H1 (cell line): ENCODE measurements around the gene RIPK4. TPM values are rescaled to one million over a fixed set of nuclear protein-coding genes. Genes with fewer than 3 reads are reported as not detected.

ENCODE experiments used
- CTCF ChIA-PET: fragments of 300-600 bp; sonication (Branson Sonifier 250); formaldehyde crosslinking; loops from one replicate; lab custom pipeline; 2021; ENCODE audit not compliant: partially characterized antibody; lab: Charles Lee
- POLR2A ChIA-PET: fragments of 300-600 bp; sonication (Branson Sonifier 250); formaldehyde crosslinking; loops from one replicate; lab custom pipeline; 2021; ENCODE audit warnings: inconsistent platforms; ENCODE audit not compliant: partially characterized antibody; lab: Charles Lee
- DNase-seq, 2 experiments: peaks; one replicate each; pipeline versions ENCODE4 v3.0.0 to v3.0.0-alpha.2; 2010 to 2022; ENCODE audit warnings: low spot score in 2 of 2, low read depth in 1 of 2, mixed read lengths in 1 of 2
- FAIRE-seq: peaks from 2 replicates; lab custom pipeline; 2011; peaks lifted over from hg19 to GRCh38; lab: Jason Lieb, UNC
- H2AFZ ChIP-seq: 2 replicates; pipeline ENCODE4 v1.8.1; 2012; ENCODE audit warnings: low read length, inconsistent platforms
- H2AK5ac ChIP-seq: 2 replicates; pipeline ENCODE4 v1.6.1; 2013; ENCODE audit warnings: low read depth, low read length
- H2BK120ac ChIP-seq: replicated peaks from 2 replicates; pipeline ENCODE3; 2013; ENCODE audit warnings: low read depth, low read length, inconsistent platforms
- H2BK12ac ChIP-seq: 2 replicates; pipeline ENCODE4 v1.6.1; 2013; ENCODE audit warnings: low read depth, low read length
- H2BK15ac ChIP-seq: 2 replicates; pipeline ENCODE4 v1.6.1; 2013; ENCODE audit warnings: low read length
- H2BK20ac ChIP-seq: 2 replicates; pipeline ENCODE4 v1.6.1; 2013; ENCODE audit warnings: low read length
- H2BK5ac ChIP-seq: 2 replicates; pipeline ENCODE4 v1.6.1; 2013; ENCODE audit warnings: low read depth, low read length
- H3K14ac ChIP-seq: 2 replicates; pipeline ENCODE4 v1.6.1; 2013; ENCODE audit warnings: inconsistent platforms; ENCODE audit not compliant: insufficient read length
- H3K18ac ChIP-seq: 2 replicates; pipeline ENCODE4 v1.6.1; 2013; ENCODE audit warnings: low read length; ENCODE audit errors: extremely low read depth
- H3K23ac ChIP-seq: 2 replicates; pipeline ENCODE4 v1.6.1; 2013; ENCODE audit warnings: inconsistent platforms; ENCODE audit not compliant: insufficient read length
- H3K23me2 ChIP-seq: 2 replicates; pipeline ENCODE4 v1.6.1; 2013; ENCODE audit warnings: low read depth, low read length
- H3K27ac ChIP-seq: 2 replicates; pipeline ENCODE4 v1.6.1; 2011; ENCODE audit warnings: low read depth, low read length, inconsistent platforms
- H3K27me3 ChIP-seq, 4 experiments: replicated peaks in 1 of 4; 1 replicate in 1 of 4; 2 replicates in 3 of 4; pipeline versions ENCODE4 v1.6.1 to v1.8.1; 2011 to 2013; ENCODE audit warnings: low read length in 3 of 4, mild to moderate bottlenecking in 3 of 4, inconsistent platforms in 2 of 4, mixed read lengths in 2 of 4, moderate library complexity in 1 of 4; ENCODE audit not compliant: control insufficient read depth in 3 of 4, insufficient read depth in 3 of 4; ENCODE audit errors: extremely low read depth in 1 of 4
- H3K36me3 ChIP-seq, 4 experiments: 2 replicates each; pipeline versions ENCODE4 v1.6.1 to v1.8.1; 2011 to 2013; ENCODE audit warnings: mild to moderate bottlenecking in 4 of 4, low read length in 3 of 4, moderate library complexity in 2 of 4, control low read depth in 1 of 4, inconsistent platforms in 1 of 4; ENCODE audit not compliant: insufficient read depth in 4 of 4, control insufficient read depth in 2 of 4
- H3K4ac ChIP-seq: replicated peaks from 2 replicates; pipeline ENCODE3; 2013; ENCODE audit warnings: low read length, low read depth, mixed read lengths, inconsistent platforms; ENCODE audit not compliant: insufficient read length
- H3K4me1 ChIP-seq, 4 experiments: replicated peaks in 1 of 4; 1 replicate in 1 of 4; 2 replicates in 3 of 4; pipeline versions ENCODE4 v1.6.1 to v1.8.1; 2011 to 2013; ENCODE audit warnings: low read length in 3 of 4, inconsistent platforms in 2 of 4, mixed read lengths in 1 of 4; ENCODE audit not compliant: insufficient read depth in 4 of 4, control insufficient read depth in 3 of 4
- H3K4me2 ChIP-seq, 2 experiments: 2 replicates each; pipeline versions ENCODE4 v1.6.1 to v1.8.1; 2011 to 2013; ENCODE audit warnings: low read depth in 2 of 2, low read length in 2 of 2, control low read depth in 1 of 2, inconsistent platforms in 1 of 2, mild to moderate bottlenecking in 1 of 2; ENCODE audit not compliant: insufficient read depth in 1 of 2
- H3K4me3 ChIP-seq, 4 experiments: fragments of 200-600, 300-600 bp in 1 of 4; sonication (generic), shearing (Covaris generic), sonication (Bioruptor Twin) in 1 of 4; 2 replicates each; pipeline versions ENCODE4 v1.5.1 to v1.8.1; 2011 to 2016; ENCODE audit warnings: low read length in 4 of 4, low read depth in 3 of 4, control low read depth in 2 of 4, inconsistent platforms in 2 of 4, mild to moderate bottlenecking in 2 of 4, mixed read lengths in 1 of 4, moderate library complexity in 1 of 4; ENCODE audit not compliant: insufficient read depth in 2 of 4; ENCODE audit errors: extremely low read depth in 1 of 4
- H3K56ac ChIP-seq: replicated peaks from 2 replicates; pipeline ENCODE3; 2013; ENCODE audit warnings: low read depth, mild to moderate bottlenecking, mixed read lengths, low read length, inconsistent platforms; ENCODE audit not compliant: insufficient read length
- H3K79me1 ChIP-seq: 2 replicates; pipeline ENCODE4 v1.6.1; 2013; ENCODE audit warnings: low read depth, low read length, control low read depth
- H3K79me2 ChIP-seq, 2 experiments: 2 replicates each; pipeline versions ENCODE4 v1.6.1 to v1.8.1; 2012 to 2013; ENCODE audit warnings: low read length in 2 of 2, mild to moderate bottlenecking in 2 of 2, inconsistent platforms in 1 of 2; ENCODE audit not compliant: insufficient read depth in 2 of 2, control insufficient read depth in 1 of 2
- H3K9ac ChIP-seq, 4 experiments: replicated peaks in 1 of 4; 1 replicate in 1 of 4; 2 replicates in 3 of 4; pipeline versions ENCODE4 v1.6.1 to v1.8.1; 2011 to 2013; ENCODE audit warnings: low read depth in 3 of 4, low read length in 3 of 4, control low read depth in 2 of 4, mild to moderate bottlenecking in 2 of 4, moderate library complexity in 2 of 4, inconsistent platforms in 1 of 4; ENCODE audit errors: extremely low read depth in 1 of 4
- H3K9me3 ChIP-seq, 2 experiments: 2 replicates each; pipeline versions ENCODE4 v1.6.1 to v1.8.1; 2012 to 2013; ENCODE audit warnings: mild to moderate bottlenecking in 2 of 2, moderate library complexity in 2 of 2, control low read depth in 1 of 2, inconsistent platforms in 1 of 2, low read depth in 1 of 2, low read length in 1 of 2, mixed read lengths in 1 of 2; ENCODE audit not compliant: insufficient read depth in 2 of 2
- H4K20me1 ChIP-seq, 2 experiments: replicated peaks in 1 of 2; 2 replicates each; pipeline versions ENCODE3 to v1.8.1; 2011 to 2013; ENCODE audit warnings: inconsistent platforms in 2 of 2, low read length in 2 of 2, mild to moderate bottlenecking in 1 of 2; ENCODE audit not compliant: insufficient read depth in 2 of 2, control insufficient read depth in 1 of 2
- H4K5ac ChIP-seq: 2 replicates; pipeline ENCODE4 v1.6.1; 2013; ENCODE audit warnings: low read length, low read depth, mixed read lengths, inconsistent platforms; ENCODE audit not compliant: insufficient read length
- H4K8ac ChIP-seq: 2 replicates; pipeline ENCODE4 v1.8.0; 2013; ENCODE audit warnings: mild to moderate bottlenecking, moderate library complexity, low read length, inconsistent platforms; ENCODE audit not compliant: insufficient read depth; ENCODE audit errors: extremely low read depth
- H4K91ac ChIP-seq: replicated peaks from 2 replicates; pipeline ENCODE3; 2013; ENCODE audit warnings: low read length, mixed read lengths, inconsistent platforms; ENCODE audit not compliant: insufficient read length
- SP4 ChIP-seq: IDR thresholded peaks from 2 replicates; pipeline ENCODE4 v1.6.1; 2012; ENCODE audit warnings: low read length, inconsistent platforms
- WGBS, 2 experiments: shearing (Covaris generic) in 1 of 2; methylation state at CpG; one replicate each; pipeline versions ENCODE4 v1.1.6 to v1.1.7; 2013 to 2015; ENCODE audit warnings: low lambda C conversion rate in 2 of 2, mixed read lengths in 2 of 2, inconsistent platforms in 1 of 2, low coverage in 1 of 2, missing lambda C conversion rate in 1 of 2; ENCODE audit not compliant: insufficient replicate concordance in 2 of 2, insufficient coverage in 1 of 2, insufficient read length in 1 of 2; ENCODE audit errors: extremely low coverage in 1 of 2, missing lambda C conversion rate in 1 of 2; 5-methylcytosine and 5-hydroxymethylcytosine counted together
- polyA plus RNA-seq, 7 experiments: library from polyadenylated mRNA; depleted of rRNA in 3 of 7; stranded (reverse) in 5 of 7; unstranded in 2 of 7; fragments of >200 nt in 5 of 7; fragments of 200-250 nt in 2 of 7; gene quantifications; 1 replicate in 5 of 7; 2 replicates in 1 of 7; 4 replicates in 1 of 7; pipeline versions ENCODE4 v1.2.1 to v1.2.3, GENCODE V29; 2011 to 2013; ENCODE audit warnings: missing spikeins in 2 of 7, mixed read lengths in 2 of 7
- total RNA-seq: library from RNA; stranded (reverse); fragmentation: NEBNext Ultra II Directional; extraction: Animal tissue kit (Norgen Biotek cat#: 25700); gene quantifications from 2 replicates; pipeline ENCODE4 v1.2.1, GENCODE V29; 2021

RIPK4 gene
- total and polyA plus RNA-seq, 2 of the 8 experiments (the other 6 are each of a cell fraction or from before 2014, with no cell fraction given): 2.7 to 5.6 TPM

DNA sequence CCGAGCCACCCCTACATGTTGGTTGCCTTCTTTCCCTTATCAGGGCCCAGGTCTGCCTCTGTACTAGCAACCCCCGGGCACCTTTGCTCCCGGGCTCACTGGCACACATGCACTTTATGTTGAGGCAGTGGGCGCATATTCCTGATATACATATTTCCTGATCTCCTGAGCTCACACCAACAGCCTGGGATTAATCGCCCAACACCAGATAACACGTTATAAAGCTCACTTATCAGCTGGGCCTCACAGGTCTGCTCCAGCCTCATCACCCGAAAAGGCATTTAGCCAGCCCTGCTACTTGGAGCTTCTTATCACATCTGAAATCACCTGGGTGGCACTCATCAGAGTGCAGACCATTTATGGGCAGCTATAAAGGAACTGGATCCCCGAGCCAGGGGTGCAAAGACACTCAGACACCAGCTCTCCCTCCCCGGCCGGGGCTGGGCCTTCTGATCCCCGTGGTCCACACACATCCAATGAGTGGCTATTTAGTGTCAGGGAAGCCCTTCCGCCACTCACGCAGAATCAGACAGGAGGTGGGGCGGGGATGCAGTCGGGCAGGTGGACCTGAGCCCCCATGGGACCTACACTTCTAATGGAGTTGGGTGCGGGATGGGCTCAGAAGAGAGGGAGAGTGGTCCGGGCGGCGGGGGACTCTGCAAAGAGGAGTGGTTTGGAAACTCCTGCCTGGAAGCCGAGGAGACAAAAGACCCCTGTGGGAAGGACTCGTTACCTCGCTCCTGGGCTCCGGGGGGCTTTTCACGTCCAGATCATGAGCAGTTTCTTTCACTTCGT is 21.6 kb downstream of the RIPK4 start:
- H2BK5ac ChIP-seq: no peak overlapping the region
- POLR2A ChIA-PET: interaction anchor here (1.1 kb wide), 1 partner anchor 11 kb away, joined by 4 read pairs; no protein-coding TSS in a partner anchor
- no peak overlapping the region for H2BK12ac ChIP-seq
- CTCF ChIA-PET: interaction anchor here (0.6 to 13.4 kb wide), 21 partner anchors 9 to 899 kb away, joined by 3 to 118 read pairs (median 4); no protein-coding TSS in a partner anchor
- no peak overlapping the region for H3K4me3 ChIP-seq
- no peaks in the 10 kb centered on the region for H3K79me2 ChIP-seq
- H4K91ac ChIP-seq: no peak overlapping the region
- no peak overlapping the region for H2BK120ac ChIP-seq
- H4K5ac ChIP-seq: no peak overlapping the region
- H2BK20ac ChIP-seq: no peak overlapping the region
- H2AFZ ChIP-seq: no peak overlapping the region
- peaks cover 6 to 24% (median 11%) of the 10 kb centered on the region in 4 experiments; a peak in 6 of 8 replicates for H3K36me3 ChIP-seq
- 83% methylated on average over 25 of the region's 25 CpGs; no CpG with 5 or more reads in 1 of the 2 experiments for WGBS, 2 experiments
- no peaks in the 10 kb centered on the region for H3K27me3 ChIP-seq
- no peak overlapping the region for H3K4ac ChIP-seq
- H3K23ac ChIP-seq: no peak overlapping the region
- H3K14ac ChIP-seq: no peak overlapping the region
- H3K23me2 ChIP-seq: no peaks in the 10 kb centered on the region
- H3K9me3 ChIP-seq: no peaks in the 10 kb centered on the region
- H3K4me1 ChIP-seq: peaks cover 0 to 5% (median under 1%) of the 10 kb centered on the region in 4 experiments; a peak in 2 of 7 replicates
- no peak for DNase-seq
- no peak for TF ChIP-seq SP4
- TF ChIP-seq, all 59 proteins: peak for 0
- no peak overlapping the region for H4K8ac ChIP-seq
- no peak for FAIRE-seq
- no peaks in the 10 kb centered on the region; the same call in 1 of the 2 replicates for H3K79me1 ChIP-seq
- no peak overlapping the region for H3K56ac ChIP-seq
- H3K18ac ChIP-seq: no peak overlapping the region
- no peak overlapping the region for H2AK5ac ChIP-seq
- no peak overlapping the region for H2BK15ac ChIP-seq
- peaks cover 0 to 6% of the 10 kb centered on the region in 2 experiments for H4K20me1 ChIP-seq
- H3K4me2 ChIP-seq: no peak overlapping the region
- no peak overlapping the region for H3K9ac ChIP-seq
- no peak overlapping the region for H3K27ac ChIP-seq
